GM18951 (cell line): Measurements from ENCODE around the gene GRAP2.

ENCODE experiments used
- POLR2A ChIP-seq: IDR thresholded peaks from 4 replicates; pipeline ENCODE4 v1.6.1; 2011; ENCODE audit warnings: mild to moderate bottlenecking; ENCODE audit not compliant: insufficient read length, insufficient read depth; ENCODE audit errors: extremely low read depth
- in situ Hi-C: fragments of 300-500 bp; cut with MboI; formaldehyde crosslinking; loops from one replicate; pipeline ENCODE4 v1.12.0; 2022; ENCODE audit warnings: low sequenced_read_pairs, mixed read lengths, inconsistent platforms; ENCODE audit not compliant: unreplicated experiment

The GRAP2 gene

DNA sequence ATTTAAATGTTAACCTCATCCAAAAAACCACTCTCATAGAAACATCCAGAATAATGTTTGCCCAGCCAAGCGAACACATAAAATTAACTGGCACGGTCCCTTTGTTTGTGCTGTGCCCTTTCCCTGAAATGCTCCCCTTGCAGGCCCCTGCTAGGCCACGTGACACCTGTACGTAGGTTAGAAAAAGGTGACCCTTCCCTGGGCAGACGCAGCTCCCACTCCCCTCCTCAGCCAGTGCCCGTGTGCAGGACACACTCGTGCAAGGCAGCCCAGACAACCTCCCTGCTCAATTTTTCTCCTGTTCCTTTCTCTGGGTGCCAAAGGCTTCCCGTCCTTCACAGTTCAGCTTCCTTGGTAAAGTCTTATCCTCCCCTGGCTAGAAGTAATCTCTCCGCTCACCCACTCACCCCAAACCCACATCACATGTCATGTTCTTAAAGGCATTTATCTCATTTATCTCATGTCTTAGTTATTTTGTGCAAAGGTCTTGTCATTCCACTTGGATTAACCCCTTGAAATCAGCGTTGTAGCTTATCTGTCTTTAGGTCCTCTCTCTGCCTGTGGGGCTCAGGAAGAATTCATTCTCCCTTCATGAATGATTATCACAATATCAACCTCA is 114.6 kb downstream of the GRAP2 start:
- TF ChIP-seq POLR2A = no peak
- in situ Hi-C loops = no loop called here

DNA sequence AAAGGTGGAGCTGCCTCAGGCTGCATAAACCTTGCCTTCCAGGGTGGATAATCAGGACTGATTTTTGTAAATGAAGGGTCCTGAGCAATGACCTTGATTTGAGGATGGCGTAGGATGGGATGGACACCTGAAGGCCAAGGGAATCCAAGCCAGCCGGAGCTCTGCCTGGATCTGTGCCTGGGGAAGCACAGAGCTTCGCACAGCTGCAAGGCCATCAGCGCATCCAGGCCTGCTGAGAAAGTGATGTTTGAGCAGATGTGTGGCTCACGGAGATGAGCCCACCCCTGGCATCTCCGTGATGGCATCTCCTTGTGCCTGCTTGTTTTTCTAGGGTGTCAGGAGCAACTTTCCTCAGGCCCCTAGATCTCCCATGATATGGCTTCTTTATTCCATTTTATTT is 117.2 kb downstream of the GRAP2 start:
- no peak for TF ChIP-seq POLR2A
- in situ Hi-C loops = no loop called here

DNA sequence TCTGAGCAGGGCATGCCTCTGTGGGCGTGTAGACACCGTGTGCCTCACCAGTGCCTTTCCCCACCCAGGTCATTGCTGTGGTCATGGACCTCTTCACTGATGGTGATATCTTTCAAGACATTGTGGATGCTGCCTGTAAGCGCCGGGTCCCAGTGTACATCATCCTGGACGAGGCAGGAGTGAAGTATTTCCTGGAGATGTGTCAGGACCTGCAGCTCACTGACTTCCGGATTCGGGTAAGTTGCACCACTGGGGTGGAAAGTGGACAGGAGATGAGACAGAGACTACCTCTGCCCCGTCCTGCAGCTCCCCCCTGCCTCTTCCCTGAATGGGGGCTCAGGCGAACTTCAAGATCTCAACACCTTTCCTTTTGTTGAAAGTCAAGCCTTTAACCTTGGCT is 118.2 kb downstream of the GRAP2 start:
- TF ChIP-seq POLR2A = no peak
- in situ Hi-C loops = no loop called here

DNA sequence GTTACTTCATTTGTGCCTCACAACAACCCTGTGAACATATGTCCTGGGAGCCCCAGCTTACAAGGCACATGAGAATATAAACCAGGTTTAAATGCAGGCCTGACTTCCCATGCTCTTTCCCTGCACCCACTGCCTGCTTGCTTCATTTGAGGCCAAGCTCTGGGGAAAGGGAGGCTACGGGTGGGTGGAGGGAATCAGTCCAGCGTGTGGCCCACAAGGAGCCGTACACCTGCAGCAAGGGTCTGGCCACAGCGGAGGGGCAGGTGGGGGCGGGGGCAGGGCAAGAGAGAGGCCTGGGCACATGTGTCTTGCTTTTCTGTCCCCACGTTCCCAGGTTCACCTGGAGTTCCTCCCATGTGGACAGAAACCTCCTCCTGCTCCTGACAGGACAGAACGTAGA is 120.1 kb downstream of the GRAP2 start:
- in situ Hi-C loops = no loop called here
- TF ChIP-seq POLR2A = no peak

DNA sequence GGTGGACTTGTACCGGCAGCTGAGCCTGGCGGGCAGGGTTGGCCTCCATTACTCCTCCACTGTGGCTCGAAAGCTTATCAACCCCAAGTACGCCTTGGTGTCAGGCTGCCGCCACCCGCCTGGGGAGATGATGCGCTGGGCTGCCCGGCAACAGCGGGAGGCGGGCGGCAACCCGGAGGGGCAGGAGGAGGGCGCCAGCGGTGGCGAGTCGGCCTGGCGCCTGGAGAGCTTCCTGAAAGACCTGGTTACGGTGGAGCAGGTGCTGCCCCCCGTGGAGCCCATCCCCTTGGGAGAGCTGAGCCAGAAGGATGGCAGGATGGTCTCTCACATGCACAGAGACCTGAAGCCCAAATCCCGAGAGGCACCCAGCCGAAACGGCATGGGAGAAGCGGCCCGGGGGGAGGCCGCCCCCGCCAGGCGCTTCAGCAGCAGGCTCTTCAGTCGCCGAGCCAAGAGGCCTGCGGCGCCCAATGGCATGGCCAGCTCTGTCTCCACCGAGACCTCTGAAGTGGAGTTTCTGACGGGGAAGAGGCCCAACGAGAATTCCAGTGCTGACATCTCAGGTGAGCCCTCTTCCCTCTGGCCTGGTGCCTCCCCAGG is 120.6 kb downstream of the GRAP2 start:
- TF ChIP-seq POLR2A = no peak
- in situ Hi-C loops = no loop called here

DNA sequence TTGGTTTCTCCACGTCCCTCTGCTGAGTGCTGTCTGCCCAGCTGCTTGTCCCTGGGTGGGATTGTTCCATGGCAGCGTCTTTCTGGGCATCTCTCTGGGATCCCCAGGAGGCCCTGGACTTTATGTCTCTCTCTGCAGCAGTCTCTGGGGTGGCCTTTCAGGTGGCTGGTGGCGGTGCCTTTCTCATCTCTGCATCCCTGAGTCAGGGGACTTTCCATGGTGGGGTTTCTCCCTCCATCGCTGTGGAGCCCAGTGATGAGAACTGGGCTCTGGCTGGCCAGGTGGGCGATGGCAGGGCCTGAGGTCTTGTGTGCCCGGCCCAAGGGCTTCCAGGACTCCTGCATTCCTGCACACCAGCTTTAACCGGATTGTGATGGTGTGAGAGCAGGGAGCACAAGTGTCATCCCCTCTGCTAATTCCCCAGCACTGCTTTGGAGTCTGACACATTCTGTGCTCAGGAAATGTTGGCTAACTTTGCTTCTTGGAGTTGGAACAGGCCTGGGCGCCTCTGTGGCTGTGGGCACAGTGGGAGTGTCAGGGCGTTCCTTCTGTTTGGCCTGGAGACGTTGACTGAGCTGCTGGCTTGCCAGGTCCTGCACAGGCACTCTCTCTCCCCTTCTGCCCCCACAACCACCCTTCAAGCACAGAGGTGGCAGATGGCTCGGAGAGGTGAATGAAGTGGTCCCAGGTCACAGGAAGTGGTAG is 121.8 kb downstream of the GRAP2 start:
- no peak for TF ChIP-seq POLR2A
- in situ Hi-C loops = no loop called here
